HL-60 (cell line): ENCODE data around the gene TMEM45A.

ENCODE experiments used
- DNase-seq, 2 experiments: peaks; one replicate each; pipeline ENCODE4 v3.0.0-alpha.2; 2010 to 2020; ENCODE audit warnings: low read depth in 1 of 2, low spot score in 1 of 2
- H3K27ac ChIP-seq: fragments of 250-450 bp; sonication (Bioruptor Pico); replicated peaks from 2 replicates; pipeline ENCODE4 v1.5.1; 2020; ENCODE audit warnings: mild to moderate bottlenecking, moderate library complexity
- H3K27me3 ChIP-seq: fragments of 250-450 bp; sonication (Bioruptor Pico); 2 replicates; pipeline ENCODE4 v1.5.1; 2021; ENCODE audit warnings: mild to moderate bottlenecking, moderate library complexity; ENCODE audit not compliant: insufficient read depth, poor library complexity, severe bottlenecking
- H3K4me3 ChIP-seq: replicated peaks from 2 replicates; pipeline ENCODE4 v1.5.1; 2011; ENCODE audit warnings: mild to moderate bottlenecking, control low read depth, low read length; ENCODE audit not compliant: insufficient read depth
- CTCF ChIP-seq: IDR thresholded peaks from one replicate; pipeline ENCODE4 v1.5.1; 2011; ENCODE audit warnings: low read length, control low read depth, inconsistent platforms; ENCODE audit not compliant: insufficient read depth
- GABPA ChIP-seq: IDR thresholded peaks from 2 replicates; pipeline ENCODE4 v1.6.1; 2012; ENCODE audit warnings: low read depth
- POLR2AphosphoS5 ChIP-seq: IDR thresholded peaks from 2 replicates; pipeline ENCODE4 v1.6.1; 2012; ENCODE audit warnings: low read depth
- REST ChIP-seq: IDR thresholded peaks from 2 replicates; pipeline ENCODE4 v1.6.1; 2012; ENCODE audit warnings: low read depth; ENCODE audit not compliant: insufficient replicate concordance
- SPI1 ChIP-seq: IDR thresholded peaks from 2 replicates; pipeline ENCODE4 v1.6.1; 2012; ENCODE audit warnings: low read depth, mild to moderate bottlenecking, borderline replicate concordance

TMEM45A gene

GRCh38 chr3:100584101-100584660 lies 91.8 kb downstream of the TMEM45A start:
- Histone ChIP-seq H3K27ac (no peak overlapping the region), H3K27me3 (no peaks in the 10 kb centered on the region), H3K4me3 (no peak overlapping the region)
- DNase-seq: no peak
- TF ChIP-seq POLR2AphosphoS5 (no peak), GABPA (no peak), REST (no peak), CTCF (no peak), SPI1 (no peak)

GRCh38 chr3:100586832-100587231 lies 94.4 kb downstream of the TMEM45A start:
- DNase-seq: no peak
- H3K27ac ChIP-seq: no peak overlapping the region
- H3K4me3 ChIP-seq: no peak overlapping the region
- no peak for TF ChIP-seq GABPA
- H3K27me3 ChIP-seq: no peaks in the 10 kb centered on the region

- no peak overlapping the region for H3K4me3 ChIP-seq
- TF ChIP-seq REST (no peak), CTCF (no peak), POLR2AphosphoS5 (no peak), GABPA (no peak), SPI1 (no peak)
- DNase-seq: no peak
- no peak overlapping the region for H3K27ac ChIP-seq
- H3K27me3 ChIP-seq: no peaks in the 10 kb centered on the region
Measured at GRCh38 chr3:100588251-100588650, 95.8 kb downstream of the TMEM45A start.

- Histone ChIP-seq H3K27me3 (no peaks in the 10 kb centered on the region), H3K4me3 (no peak overlapping the region), H3K27ac (no peak overlapping the region)
- TF ChIP-seq CTCF (peak; percentile 74), GABPA (no peak)
- peak; percentile 66 to 68 for DNase-seq
Measured at GRCh38 chr3:100590114-100590839, 97.9 kb downstream of the TMEM45A start.
